Esophagus mucosa (tissue), 1 donor: ENCODE measurements around the gene GAGE10. TPM values are rescaled to one million over a fixed set of nuclear protein-coding genes. Genes with fewer than 3 reads are reported as not detected.
"Not testable (repeated sequence)": the region's sequence is repeated elsewhere in the genome, so short reads cannot be mapped to it uniquely, and the experiment has no call there.

Experiments
- ATAC-seq: fragments of 200-7000 bp; cut with Tn5 transposase; one replicate; pipeline ENCODE4 v1.9.1; 2020
- total RNA-seq: library from RNA; stranded (reverse); gene quantifications from one replicate; pipeline ENCODE4 v1.2.4, GENCODE V29; 2023
- donor health status: DM: yes; HTN: yes; CAD: no.

The GAGE10 gene
- total RNA-seq, 1 donor from 2014 or later, result not detected

GRCh38 chrX:49330421-49330820, 27.0 kb downstream of the GAGE10 start:
- ATAC-seq, result not testable (repeated sequence)

GRCh38 chrX:49331282-49331681, 27.8 kb downstream of the GAGE10 start, which contains the start of gene GAGE13:
TSS of gene GAGE13 (plus strand) at chrX:49331582. CDS start at chrX:49332738, 1,156 bp downstream.
- ATAC-seq, result not testable (repeated sequence)

- not testable (repeated sequence) for ATAC-seq
These were observed 28.4 kb downstream of the GAGE10 start for GRCh38 chrX:49331841-49332240.

- ATAC-seq, result not testable (repeated sequence)
These were observed 38.0 kb downstream of the GAGE10 start for GRCh38 chrX:49341449-49341848.

GRCh38 chrX:49344496-49345175, 41.2 kb downstream of the GAGE10 start:
- ATAC-seq, result not testable (repeated sequence)

- ATAC-seq, result not testable (repeated sequence)
These were observed 42.0 kb downstream of the GAGE10 start for GRCh38 chrX:49345402-49345801.

- not testable (repeated sequence) for ATAC-seq
These were observed 42.7 kb downstream of the GAGE10 start for GRCh38 chrX:49346150-49346549.

Other genes with a start within 250 kb of the GAGE10 start
- gene CCDC120, start 244.6 kb upstream of the GAGE10 start, total RNA-seq, result 27.7 TPM
- gene PRAF2, start 229.6 kb upstream of the GAGE10 start, total RNA-seq, result 4.8 TPM
- gene WDR45, start 223.8 kb upstream of the GAGE10 start, total RNA-seq, result 30.3 TPM
- gene GPKOW, start 179.9 kb upstream of the GAGE10 start, total RNA-seq, result 11.9 TPM
- gene MAGIX, start 140.9 kb upstream of the GAGE10 start, total RNA-seq, result 4.7 TPM
- gene PLP2, start 131.7 kb upstream of the GAGE10 start, total RNA-seq, result 359 TPM
- 17.5 TPM for gene PRICKLE3, start 117.3 kb upstream of the GAGE10 start, total RNA-seq
- 0.36 TPM for gene SYP, start 103.5 kb upstream of the GAGE10 start, total RNA-seq
- 0.28 TPM for gene CACNA1F, start 70.3 kb upstream of the GAGE10 start, total RNA-seq
- 9.4 TPM for gene CCDC22, start 68.2 kb upstream of the GAGE10 start, total RNA-seq
- 0.76 TPM for gene FOXP3, start 38.9 kb upstream of the GAGE10 start, total RNA-seq
- 3.4 TPM for gene PPP1R3F, start 33.9 kb upstream of the GAGE10 start, total RNA-seq
- not detected for gene GAGE12J, start 18.4 kb downstream of the GAGE10 start, total RNA-seq
- not detected for gene GAGE13, start 27.9 kb downstream of the GAGE10 start, total RNA-seq
- not detected for gene GAGE12C, start 228.5 kb downstream of the GAGE10 start, total RNA-seq
- not detected for gene GAGE12D, start 238.1 kb downstream of the GAGE10 start, total RNA-seq
- gene GAGE12E, start 247.6 kb downstream of the GAGE10 start, total RNA-seq, result not detected